EL (cell line): ENCODE measurements around the gene NCK1.
A peak's percentile ranks its signal among the peaks of the same experiment; 100 is the strongest.

Experiments
- DNase-seq: peaks from one replicate; pipeline ENCODE4 v3.0.0-alpha.2; 2016

The NCK1 gene

GRCh38 chr3:136861890-136862616 lies at the start of gene NCK1:
Gene NCK1 (plus strand): TSS chr3:136862208. CDS start chr3:136928002, 65,794 bp downstream.
- DNase-seq = peak; percentile 99

- DNase-seq = peak; percentile 29
Observed at GRCh38 chr3:136817448-136817847, 44.6 kb upstream of the NCK1 start.

DNA sequence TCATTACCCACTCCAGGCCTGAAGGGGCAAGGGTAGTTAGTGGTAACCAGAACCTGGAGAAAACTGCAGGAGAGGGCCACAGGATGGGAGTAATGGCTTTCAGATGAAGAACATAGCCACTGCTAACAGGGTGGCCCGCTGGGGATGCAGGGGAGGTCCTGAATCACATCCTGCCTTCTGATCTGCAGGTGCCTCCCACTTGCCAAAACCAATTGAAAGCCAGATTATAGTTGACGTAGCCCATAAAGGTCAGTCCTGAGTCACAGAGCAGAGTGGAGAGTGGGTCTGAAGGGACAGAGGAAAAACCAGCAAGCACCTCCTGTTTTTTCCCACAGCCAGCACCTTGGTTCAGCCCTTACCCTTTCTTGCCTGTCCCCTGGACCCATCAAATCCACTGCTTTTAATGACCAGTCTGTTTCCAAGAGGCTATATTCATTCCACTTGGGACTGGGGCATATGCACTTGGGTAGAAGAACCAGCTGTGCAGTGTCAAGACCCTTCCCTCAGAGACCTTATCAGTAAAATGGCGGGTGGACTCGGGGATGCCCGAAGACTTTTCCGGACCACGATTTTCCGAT lies 43.7 kb upstream of the NCK1 start:
- DNase-seq = peak; percentile 93

GRCh38 chr3:136818769-136819391 lies 43.1 kb upstream of the NCK1 start, which contains the start of gene SLC35G2:
Gene SLC35G2 (plus strand): TSS chr3:136819126. CDS start chr3:136854461, 35,335 bp downstream.
- DNase-seq = peak; percentile 71

GRCh38 chr3:136819392-136819730 lies 42.6 kb upstream of the NCK1 start:
- peak; percentile 80 for DNase-seq

DNA sequence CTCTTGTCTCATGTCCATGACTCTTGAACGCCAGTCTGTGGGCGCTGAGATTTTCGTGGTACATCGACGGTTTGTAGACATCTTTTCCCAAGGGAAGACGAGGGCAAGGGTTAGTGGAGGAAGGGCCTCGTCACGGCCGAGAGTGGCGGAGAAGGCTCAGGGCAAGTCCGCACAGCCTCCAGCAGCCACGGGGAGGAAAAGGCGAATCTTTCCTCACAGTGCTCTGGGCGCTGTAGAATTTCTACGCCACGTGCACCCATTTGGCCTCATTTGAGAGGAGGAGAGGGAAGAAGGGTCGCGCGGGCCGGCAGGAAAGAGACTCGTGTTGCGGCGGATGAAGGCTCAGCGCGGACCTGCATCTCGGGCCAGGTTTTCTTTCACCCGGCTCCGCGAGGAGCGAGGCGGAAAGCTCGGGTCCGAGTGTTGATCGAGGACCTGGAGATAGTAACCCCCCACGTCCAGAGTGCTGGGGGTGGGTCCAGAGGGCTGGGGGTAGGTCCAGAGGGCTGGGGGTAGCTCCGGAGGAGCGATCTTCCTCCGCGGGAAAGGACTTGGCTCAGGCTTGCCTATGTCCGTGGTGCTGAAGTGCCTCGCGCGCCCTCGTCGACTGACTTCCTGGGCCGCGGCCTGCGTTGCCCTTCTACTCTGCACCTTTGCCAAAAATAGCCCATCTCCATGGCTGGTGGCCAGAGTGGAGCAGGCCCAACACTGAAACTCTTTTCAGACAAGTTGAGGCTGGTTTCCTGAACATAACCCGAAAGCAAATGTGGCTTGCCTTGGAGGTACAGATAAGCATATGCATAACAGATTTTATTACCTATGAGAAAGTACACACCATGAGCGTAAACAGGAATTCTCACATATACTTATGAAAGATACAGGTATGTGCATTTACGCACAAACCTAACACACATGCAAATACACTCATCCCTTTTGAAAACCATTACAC lies 42.0 kb upstream of the NCK1 start:
- DNase-seq = peak; percentile 62

DNA sequence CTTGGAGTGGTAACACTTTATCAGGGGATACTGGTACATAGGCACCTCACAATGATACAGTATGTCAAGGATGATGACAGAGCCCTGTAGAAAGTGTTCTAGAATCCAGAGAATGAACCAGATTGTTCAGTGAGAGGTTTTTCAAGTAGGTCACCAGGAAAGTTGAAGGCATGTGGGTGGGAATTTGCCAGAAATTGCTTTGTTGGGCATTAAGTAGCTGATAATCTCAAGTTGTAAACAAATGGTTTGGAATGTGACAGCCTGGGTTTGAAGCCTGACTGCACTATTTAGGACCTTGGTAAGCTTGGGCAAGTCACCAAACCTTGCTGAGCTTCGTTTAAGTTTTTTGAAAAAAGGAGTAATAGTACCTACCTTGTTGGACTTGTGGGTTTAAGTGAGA lies 30.5 kb upstream of the NCK1 start:
- DNase-seq = no peak

GRCh38 chr3:136835089-136835812 lies 26.8 kb upstream of the NCK1 start:
- no peak for DNase-seq

GRCh38 chr3:136835813-136836510 lies 26.0 kb upstream of the NCK1 start:
- no peak for DNase-seq

DNA sequence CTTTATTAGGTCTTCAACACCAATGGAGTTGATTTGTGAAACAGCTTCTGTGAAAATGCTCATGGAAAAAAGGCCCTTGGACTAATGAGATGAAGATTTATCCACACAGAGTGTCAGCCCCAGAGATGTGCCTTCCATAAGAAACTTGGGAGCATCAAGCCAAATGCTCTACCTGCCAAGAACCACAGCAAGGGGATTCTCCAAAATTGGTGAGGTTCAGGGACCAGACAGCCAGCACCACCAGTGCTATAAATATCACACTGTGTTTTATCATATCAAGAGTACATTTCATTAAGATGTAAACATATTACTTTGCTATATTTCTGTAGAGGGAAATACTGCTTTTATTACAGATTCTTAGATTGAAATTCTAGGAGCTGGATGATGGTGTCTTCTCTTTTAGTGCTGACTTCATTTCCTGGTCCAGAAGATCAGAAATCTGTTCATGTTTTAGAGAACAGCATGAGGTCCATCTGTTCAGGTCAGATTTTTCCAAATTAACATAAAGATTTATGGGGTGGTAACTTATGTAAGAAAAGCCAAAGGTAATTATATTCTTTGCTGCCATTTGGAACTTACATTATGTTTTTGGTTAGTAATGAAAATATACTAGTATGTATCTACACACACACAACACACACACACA lies 25.4 kb upstream of the NCK1 start:
- DNase-seq = no peak

DNA sequence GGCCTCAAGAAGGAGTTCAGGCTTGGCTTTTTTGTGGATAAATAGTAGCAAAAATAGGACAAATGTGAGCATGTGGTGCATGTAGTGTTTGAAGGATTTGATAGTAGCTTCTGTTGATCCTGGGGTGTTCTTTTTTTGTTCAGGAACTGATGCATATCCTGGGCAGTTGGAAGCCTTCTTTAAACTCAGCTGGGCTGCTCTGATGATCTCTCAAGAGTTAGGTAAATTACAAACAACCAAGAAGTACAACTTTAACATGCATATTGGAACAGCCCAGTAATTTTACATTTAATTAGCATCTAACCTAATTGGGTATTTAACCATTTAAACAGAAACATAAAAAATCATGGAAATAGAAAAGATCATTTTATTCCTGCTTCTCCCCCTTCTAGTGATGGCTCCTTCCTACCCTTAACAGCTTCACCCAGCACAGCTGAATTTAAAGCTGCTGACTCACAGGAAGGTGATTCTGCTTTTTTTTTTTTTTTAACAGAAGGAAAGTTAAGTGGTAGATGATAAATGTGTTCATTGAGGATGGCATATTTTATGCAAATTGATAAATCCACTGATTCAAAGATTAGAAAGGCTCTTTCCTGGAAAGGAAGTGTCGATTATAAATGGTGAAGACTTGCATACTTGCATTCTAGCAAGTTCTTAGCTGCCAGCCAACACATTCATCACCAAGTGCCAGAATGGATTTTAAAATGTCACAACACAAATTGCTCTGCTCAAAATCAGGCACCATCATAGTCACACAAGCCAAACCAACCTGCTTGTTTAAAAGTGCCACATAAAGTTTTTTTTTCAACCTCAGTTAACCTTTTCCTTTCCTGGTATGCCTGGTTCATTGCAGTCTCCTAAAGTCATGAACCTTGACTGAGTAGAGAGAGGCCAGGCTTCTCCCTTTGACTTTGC lies 23.1 kb upstream of the NCK1 start:
- peak; percentile 56 for DNase-seq

- DNase-seq = no peak
Observed at GRCh38 chr3:136839556-136839931, 22.5 kb upstream of the NCK1 start.

GRCh38 chr3:136840252-136840651 lies 21.8 kb upstream of the NCK1 start:
- no peak for DNase-seq

- no peak for DNase-seq
Observed at GRCh38 chr3:136842294-136842693, 19.7 kb upstream of the NCK1 start.

- DNase-seq = no peak
Observed at GRCh38 chr3:136844724-136845123, 17.3 kb upstream of the NCK1 start.

DNA sequence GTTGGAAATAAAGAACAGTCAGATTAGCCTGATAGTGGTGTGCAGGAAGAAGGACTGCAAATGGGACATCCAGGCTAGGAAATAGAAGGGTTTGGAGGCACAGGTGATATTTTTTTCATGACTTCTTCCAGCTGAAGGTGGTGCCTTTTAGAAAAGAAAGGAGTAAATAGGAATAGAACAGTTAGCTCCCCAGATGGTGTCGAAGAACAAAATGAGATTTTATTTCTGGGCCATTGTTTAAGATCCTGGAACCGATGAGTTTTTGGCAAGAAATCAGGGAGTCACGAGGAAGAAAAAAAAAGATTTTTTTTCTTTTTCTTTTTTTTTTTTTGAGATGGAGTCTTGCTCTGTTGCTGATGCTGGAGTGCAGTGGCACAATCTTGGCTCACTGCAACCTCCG lies 9.8 kb upstream of the NCK1 start:
- no peak for DNase-seq

DNA sequence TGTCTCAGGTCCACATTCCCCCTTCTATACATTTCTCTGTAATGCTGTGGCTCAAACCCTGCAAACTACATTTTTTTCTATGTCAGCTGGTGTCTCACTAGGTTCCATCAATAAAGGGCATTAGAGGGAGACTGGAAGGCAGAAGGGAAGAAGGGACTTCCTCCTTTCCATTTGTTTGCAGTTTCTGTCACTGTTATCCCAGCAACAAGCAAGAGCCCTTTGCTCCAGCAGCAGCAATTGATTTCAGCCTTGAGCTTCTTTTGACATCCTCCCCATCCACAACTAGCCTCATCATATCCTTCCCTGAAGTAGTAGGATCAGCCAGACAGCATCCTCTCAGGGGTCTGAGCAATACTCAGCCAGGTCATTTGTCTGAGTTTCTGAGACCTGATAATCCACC lies 5.3 kb upstream of the NCK1 start:
- DNase-seq = no peak

- no peak for DNase-seq
Observed at GRCh38 chr3:136858381-136858780, 3.6 kb upstream of the NCK1 start.

DNA sequence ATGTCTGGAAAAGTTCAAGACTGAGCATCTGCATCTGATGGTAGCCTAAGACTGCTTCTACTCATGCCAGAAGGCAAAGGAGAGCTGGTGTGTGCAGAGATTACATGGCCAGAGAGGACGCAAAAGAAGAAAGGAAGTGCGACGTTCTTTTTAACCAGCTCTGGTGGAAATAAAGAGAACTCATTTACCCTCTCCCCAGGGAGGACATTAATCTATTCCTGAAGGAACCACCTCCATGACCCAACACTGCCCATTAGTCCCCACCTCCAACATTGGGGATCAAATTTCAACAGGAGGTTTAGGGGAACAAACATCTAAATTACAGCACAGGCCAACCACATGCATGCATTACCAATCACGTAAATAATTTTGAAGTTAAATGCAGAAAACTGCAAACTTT lies 1.5 kb upstream of the NCK1 start:
- peak; percentile 14 for DNase-seq
